ENCODE measurements around the gene AFG1L. TPM values are rescaled to one million over a fixed set of nuclear protein-coding genes. Genes with fewer than 3 reads are reported as not detected.

The AFG1L gene
- total RNA-seq, 2 donors from 2014 or later, result 3.5 TPM

DNA sequence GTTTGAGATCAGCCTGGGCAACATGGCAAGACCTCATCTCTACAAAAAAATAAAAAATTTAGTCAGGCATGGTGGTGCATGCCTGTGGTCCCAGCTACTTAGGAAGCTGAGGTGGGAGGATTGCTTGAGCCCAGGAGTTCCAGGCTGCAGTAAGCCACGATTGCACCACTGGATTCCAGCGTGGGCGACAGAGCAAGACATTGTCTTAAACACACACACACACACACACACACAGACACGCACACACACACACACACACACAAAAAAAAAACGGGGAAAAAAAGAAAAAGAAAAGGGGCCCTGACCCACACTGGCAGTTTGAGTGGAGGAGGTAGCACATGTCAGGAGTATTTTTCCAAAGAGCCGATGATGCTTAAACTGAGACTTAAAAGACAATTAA lies 122.2 kb downstream of the AFG1L start:
- no peaks in the 10 kb centered on the region for H3K9me3 ChIP-seq
- 79% methylated on average over 6 of the region's 6 CpGs for WGBS
- no peaks in the 10 kb centered on the region for H3K4me1 ChIP-seq (replicated peaks)
- TF ChIP-seq POLR2A (IDR thresholded peaks at IDR 0.05) (no peak), POLR2AphosphoS5 (IDR thresholded peaks at IDR 0.05) (no peak)
- TF ChIP-seq, protein P1, sequence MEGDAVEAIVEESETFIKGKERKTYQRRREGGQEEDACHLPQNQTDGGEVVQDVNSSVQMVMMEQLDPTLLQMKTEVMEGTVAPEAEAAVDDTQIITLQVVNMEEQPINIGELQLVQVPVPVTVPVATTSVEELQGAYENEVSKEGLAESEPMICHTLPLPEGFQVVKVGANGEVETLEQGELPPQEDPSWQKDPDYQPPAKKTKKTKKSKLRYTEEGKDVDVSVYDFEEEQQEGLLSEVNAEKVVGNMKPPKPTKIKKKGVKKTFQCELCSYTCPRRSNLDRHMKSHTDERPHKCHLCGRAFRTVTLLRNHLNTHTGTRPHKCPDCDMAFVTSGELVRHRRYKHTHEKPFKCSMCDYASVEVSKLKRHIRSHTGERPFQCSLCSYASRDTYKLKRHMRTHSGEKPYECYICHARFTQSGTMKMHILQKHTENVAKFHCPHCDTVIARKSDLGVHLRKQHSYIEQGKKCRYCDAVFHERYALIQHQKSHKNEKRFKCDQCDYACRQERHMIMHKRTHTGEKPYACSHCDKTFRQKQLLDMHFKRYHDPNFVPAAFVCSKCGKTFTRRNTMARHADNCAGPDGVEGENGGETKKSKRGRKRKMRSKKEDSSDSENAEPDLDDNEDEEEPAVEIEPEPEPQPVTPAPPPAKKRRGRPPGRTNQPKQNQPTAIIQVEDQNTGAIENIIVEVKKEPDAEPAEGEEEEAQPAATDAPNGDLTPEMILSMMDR (IDR thresholded peaks at IDR 0.05), result no peak
- no peak overlapping the region for H3K27ac ChIP-seq
- intact Hi-C loops (cut with DNase I), result no loop called here
- H3K27me3 ChIP-seq (replicated peaks; ENCODE audit: insufficient read depth), result no peaks in the 10 kb centered on the region
- DNase-seq (ENCODE audit: low spot score), result no peak
- no peaks in the 10 kb centered on the region for H3K36me3 ChIP-seq
- H3K4me3 ChIP-seq, result no peak overlapping the region

DNA sequence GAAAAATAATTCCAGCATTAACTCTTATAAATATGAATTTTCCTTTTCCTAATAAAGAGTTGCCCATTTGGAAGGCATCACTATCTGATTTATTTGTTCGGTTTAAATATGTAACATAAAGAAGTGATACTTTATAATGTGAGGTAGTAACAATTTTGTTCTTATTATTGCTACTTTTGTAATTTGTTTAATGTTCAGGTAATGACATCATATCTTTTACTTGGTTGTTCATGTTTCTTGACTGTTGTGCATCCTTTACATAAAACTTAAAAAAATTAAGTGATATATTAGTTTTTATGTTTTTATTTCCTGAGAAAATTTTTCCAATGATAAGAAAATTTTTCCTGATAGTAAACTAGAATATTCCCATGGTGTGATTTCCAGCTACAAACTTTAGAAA lies 124.6 kb downstream of the AFG1L start:
- intact Hi-C loops (cut with DNase I), result no loop called here
- Histone ChIP-seq H3K27ac (no peak overlapping the region), H3K9me3 (no peaks in the 10 kb centered on the region), H3K27me3 (replicated peaks; ENCODE audit: insufficient read depth) (no peaks in the 10 kb centered on the region), H3K36me3 (no peaks in the 10 kb centered on the region), H3K4me3 (no peak overlapping the region), H3K4me1 (replicated peaks) (no peaks in the 10 kb centered on the region)
- no peak for DNase-seq (ENCODE audit: low spot score)
- no peak for TF ChIP-seq POLR2AphosphoS5 (IDR thresholded peaks at IDR 0.05)
- TF ChIP-seq POLR2A (IDR thresholded peaks at IDR 0.05), result no peak
- TF ChIP-seq, protein P1 (IDR thresholded peaks at IDR 0.05), result no peak
- WGBS, result 94% methylated on average over 1 of the region's 1 CpG

GRCh38 chr6:108419934-108420609 lies 125.2 kb downstream of the AFG1L start:
- DNase-seq (ENCODE audit: low spot score), result no peak
- Histone ChIP-seq H3K4me3 (no peak overlapping the region), H3K9me3 (no peaks in the 10 kb centered on the region), H3K27ac (no peak overlapping the region), H3K36me3 (no peaks in the 10 kb centered on the region), H3K4me1 (replicated peaks) (no peaks in the 10 kb centered on the region), H3K27me3 (replicated peaks; ENCODE audit: insufficient read depth) (no peaks in the 10 kb centered on the region)
- TF ChIP-seq POLR2A (IDR thresholded peaks at IDR 0.05), result no peak
- TF ChIP-seq, protein P1 (IDR thresholded peaks at IDR 0.05), result no peak
- TF ChIP-seq POLR2AphosphoS5 (IDR thresholded peaks at IDR 0.05), result no peak
- 76% methylated on average over 2 of the region's 2 CpGs for WGBS
- intact Hi-C loops (cut with DNase I), result no loop called here

- WGBS, result 93% methylated on average over 6 of the region's 6 CpGs
- Histone ChIP-seq H3K36me3 (no peaks in the 10 kb centered on the region), H3K4me3 (no peak overlapping the region), H3K27ac (no peak overlapping the region), H3K9me3 (no peaks in the 10 kb centered on the region), H3K27me3 (replicated peaks; ENCODE audit: insufficient read depth) (no peaks in the 10 kb centered on the region), H3K4me1 (replicated peaks) (no peaks in the 10 kb centered on the region)
- intact Hi-C loops (cut with DNase I), result no loop called here
- TF ChIP-seq POLR2A (IDR thresholded peaks at IDR 0.05) (no peak), POLR2AphosphoS5 (IDR thresholded peaks at IDR 0.05) (no peak)
- TF ChIP-seq, protein P1 (IDR thresholded peaks at IDR 0.05), result no peak
- no peak for DNase-seq (ENCODE audit: low spot score)
Observed at GRCh38 chr6:108421366-108421765, 126.5 kb downstream of the AFG1L start.

DNA sequence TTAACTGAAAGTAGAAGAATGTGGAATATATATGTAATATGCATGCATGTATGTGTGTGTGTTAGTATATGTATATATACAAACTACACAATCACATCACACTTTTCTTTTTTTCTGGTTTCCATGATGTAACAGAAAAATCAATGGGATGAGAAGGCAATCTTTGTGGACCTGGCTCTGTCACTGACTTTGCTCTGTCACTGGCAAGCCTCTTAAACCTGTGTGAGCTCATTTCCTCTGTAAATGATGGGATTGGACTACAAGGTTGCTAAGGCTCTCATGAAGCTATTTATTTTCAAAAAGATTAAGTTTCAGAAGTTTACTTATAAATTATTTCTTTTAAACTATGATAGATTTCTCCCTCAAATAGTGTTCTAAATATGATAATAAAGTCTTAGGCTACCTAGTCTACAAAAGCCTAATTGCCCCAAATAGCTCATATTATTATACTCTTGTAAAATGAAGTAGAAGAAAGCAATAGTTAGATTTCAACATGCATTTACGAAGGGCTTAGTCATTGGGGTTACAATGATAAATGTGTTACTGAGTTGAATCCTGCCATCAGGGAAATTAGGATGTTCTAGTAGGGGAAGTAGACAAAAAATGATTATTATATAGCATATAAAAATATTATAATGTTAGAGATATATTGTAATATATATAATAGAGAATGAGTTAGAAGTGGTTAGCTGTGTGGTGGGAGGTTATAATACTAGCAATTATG lies 129.3 kb downstream of the AFG1L start:
- Histone ChIP-seq H3K27ac (no peak overlapping the region), H3K4me3 (no peak overlapping the region), H3K27me3 (replicated peaks; ENCODE audit: insufficient read depth) (no peaks in the 10 kb centered on the region), H3K4me1 (replicated peaks) (no peaks in the 10 kb centered on the region), H3K9me3 (no peaks in the 10 kb centered on the region), H3K36me3 (no peaks in the 10 kb centered on the region)
- WGBS, result 90% methylated on average over 1 of the region's 1 CpG
- DNase-seq (ENCODE audit: low spot score), result no peak
- TF ChIP-seq POLR2AphosphoS5 (IDR thresholded peaks at IDR 0.05) (no peak), POLR2A (IDR thresholded peaks at IDR 0.05) (no peak)
- TF ChIP-seq, protein P1 (IDR thresholded peaks at IDR 0.05), result no peak
- intact Hi-C loops (cut with DNase I), result no loop called here

All from prostate gland (tissue), 2 donors.